GM21529 (cell line): ENCODE measurements around the gene LYRM9.
"Not testable (repeated sequence)": the region's sequence is repeated elsewhere in the genome, so short reads cannot be mapped to it uniquely, and the experiment has no call there.

Experiments used
- ATAC-seq: cut with Tn5 transposase; IDR thresholded peaks from one replicate; pipeline ENCODE4 v1.9.1; 2021; ENCODE audit not compliant: unreplicated experiment

LYRM9 gene

GRCh38 chr17:27845264-27846041, 47.7 kb downstream of the LYRM9 start:
- ATAC-seq, result no peak

- no peak for ATAC-seq
These were observed 52.5 kb downstream of the LYRM9 start for GRCh38 chr17:27840688-27841087.

GRCh38 chr17:27840406-27840678, 52.8 kb downstream of the LYRM9 start:
- not testable (repeated sequence) for ATAC-seq

GRCh38 chr17:27839571-27840405, 53.4 kb downstream of the LYRM9 start:
- not testable (repeated sequence) for ATAC-seq

GRCh38 chr17:27838607-27839006, 54.6 kb downstream of the LYRM9 start:
- ATAC-seq, result not testable (repeated sequence)

- not testable (repeated sequence) for ATAC-seq
These were observed 55.4 kb downstream of the LYRM9 start for GRCh38 chr17:27837769-27838168.

- no peak for ATAC-seq
These were observed 56.5 kb downstream of the LYRM9 start for GRCh38 chr17:27836651-27837050.

- ATAC-seq, result no peak
These were observed 58.6 kb downstream of the LYRM9 start for GRCh38 chr17:27834571-27834970.

- ATAC-seq, result no peak
These were observed 60.3 kb downstream of the LYRM9 start for GRCh38 chr17:27832831-27833230.

- not testable (repeated sequence) for ATAC-seq
These were observed 63.3 kb downstream of the LYRM9 start for GRCh38 chr17:27829888-27830287.

GRCh38 chr17:27829143-27829711, 63.9 kb downstream of the LYRM9 start:
- ATAC-seq, result not testable (repeated sequence)
